HCEC 1CT (cell line): Measurements from ENCODE around the gene HS3ST1.
A peak's percentile ranks its signal among the peaks of the same experiment; 100 is the strongest.

Experiments
- DNase-seq: peaks from one replicate; pipeline ENCODE4 v3.0.0-alpha.2; 2017

Gene HS3ST1

DNA sequence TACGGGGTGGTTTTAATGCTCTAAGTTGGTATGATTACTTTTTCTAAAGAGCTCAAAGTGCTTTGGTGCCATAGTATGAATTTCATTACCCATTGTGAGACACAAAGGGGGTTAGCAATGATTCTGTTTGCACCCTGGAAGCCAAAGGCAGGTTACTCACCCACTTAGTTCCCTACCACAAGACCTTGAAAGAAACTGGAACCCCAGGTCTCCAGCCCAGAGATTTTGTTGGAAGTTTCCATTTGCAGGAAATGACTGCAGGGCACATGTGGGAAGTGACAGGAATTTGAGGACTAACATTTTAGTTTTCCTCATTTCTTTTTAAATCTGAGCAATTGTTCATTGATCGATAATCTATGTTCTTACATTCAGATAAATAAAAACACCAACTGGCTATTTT is 1.8 kb upstream of the HS3ST1 start:
- DNase-seq: no peak

DNA sequence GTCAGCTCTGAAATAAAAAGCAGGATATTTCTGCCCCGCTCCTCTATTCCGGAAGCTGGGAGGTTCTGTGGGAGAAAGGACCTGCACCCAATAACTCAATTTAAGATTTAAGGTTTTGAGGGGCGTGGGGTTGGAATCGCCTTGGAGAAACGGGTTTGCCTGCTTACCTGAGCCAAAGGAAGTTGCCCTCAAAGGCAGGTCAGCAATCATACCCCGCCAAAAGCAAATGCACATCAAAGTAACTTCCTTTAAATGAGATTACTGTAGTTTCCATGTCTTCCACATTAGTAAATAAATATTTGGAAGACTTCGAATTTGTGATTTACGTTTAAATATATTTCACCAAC is 978 bp upstream of the HS3ST1 start:
- DNase-seq: no peak

DNA sequence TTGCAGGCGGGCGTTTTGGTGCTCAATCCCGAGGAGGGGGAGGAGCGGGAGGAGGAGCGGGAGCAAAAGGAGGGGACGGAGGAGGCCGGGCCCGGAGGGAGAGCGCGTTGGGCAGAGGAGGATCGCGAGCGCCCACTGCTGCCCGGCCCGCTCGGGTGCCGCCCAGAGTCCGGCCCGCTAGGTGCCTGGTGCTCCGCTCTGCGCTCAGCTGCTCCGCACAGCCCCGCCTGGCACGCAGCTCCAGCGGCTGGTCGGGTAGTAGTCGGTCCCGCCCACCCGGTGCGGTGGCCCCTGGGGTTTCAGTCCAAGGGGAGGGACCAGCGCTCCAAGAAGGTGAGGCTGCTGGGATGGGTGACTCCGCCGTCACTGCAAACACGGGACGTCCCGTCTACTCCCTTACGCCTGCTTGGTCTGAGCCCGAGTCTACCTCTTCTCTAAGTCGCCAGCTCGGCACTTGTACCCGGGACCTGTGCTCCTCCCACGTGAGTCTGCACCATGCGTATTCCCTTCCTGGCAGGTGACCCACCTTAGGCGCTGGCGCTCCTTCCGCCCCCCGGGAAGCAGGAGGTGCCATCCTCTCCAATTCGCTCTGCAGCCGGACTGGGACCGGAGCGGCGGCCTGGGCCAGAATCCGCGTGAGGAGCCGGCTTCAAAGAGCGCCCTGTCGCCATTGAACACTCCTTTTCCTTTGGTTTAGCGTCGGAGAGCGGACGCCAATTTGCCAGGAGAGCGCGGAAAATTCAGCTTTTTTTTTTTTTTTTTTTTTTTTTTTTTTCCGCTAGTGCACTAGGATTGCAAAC is 405 bp upstream of the HS3ST1 start:
- DNase-seq: peak; percentile 29

DNA sequence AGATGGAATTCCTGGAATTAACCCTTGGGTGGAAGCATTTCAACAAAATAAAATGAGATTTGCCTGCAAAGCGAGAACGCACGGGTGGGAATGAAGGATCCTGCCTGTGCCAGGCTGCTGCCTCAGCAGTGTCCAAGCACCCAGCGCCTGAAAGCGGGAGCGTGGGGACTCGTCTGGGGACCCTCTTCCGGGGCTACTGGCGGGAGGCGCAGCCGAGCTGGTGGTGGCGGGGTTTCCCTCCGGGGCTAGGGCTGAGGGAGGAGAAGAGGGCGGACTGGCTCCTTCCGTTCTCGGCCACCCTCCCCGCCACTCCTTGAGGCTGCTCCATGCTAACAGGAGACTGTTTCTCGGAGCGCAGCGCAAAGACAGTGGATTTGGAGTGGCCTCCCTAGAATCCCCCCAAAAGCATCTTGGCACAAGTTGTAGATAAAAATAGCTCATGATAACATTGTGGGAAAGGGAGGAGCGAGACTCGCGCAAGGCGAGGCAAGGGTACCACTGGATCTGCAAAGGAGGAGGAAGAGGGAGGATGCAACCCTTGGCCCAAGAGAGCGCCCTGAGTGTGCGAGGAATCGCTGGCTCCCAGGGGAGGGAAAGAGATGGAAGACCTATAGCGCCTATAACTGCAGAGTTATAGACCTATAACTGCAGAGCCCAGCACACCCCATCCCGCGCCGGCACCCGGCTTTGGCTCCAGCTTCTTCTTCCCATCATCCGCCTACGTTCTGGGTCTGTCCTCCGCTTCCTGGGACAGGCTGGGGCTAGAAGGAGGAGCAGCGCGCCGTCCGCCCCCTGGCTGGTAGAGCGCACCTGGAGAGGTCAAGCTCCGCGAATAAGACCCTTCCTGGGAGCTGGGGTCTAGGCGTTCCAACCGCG is 1.3 kb downstream of the HS3ST1 start:
- DNase-seq: no peak

DNA sequence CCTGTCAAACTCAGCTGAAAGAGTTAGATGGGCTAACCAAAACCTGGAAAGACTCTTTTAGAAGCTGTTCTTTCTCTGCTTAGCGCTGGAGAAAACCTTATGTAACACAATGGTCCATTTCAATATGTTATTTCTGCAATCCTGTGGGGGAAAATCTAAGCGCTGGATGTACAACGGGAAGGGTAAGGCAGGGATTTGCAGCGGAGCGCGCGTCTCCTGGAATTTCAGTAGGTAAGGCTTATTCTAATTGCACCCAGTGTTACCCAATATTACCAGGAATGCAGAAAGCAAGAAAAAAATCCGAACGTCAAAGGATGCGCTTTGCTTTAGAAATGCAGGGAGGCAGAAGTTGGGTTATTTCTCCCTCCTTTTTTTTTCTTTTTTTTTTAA is 2.0 kb downstream of the HS3ST1 start:
- no peak for DNase-seq

DNA sequence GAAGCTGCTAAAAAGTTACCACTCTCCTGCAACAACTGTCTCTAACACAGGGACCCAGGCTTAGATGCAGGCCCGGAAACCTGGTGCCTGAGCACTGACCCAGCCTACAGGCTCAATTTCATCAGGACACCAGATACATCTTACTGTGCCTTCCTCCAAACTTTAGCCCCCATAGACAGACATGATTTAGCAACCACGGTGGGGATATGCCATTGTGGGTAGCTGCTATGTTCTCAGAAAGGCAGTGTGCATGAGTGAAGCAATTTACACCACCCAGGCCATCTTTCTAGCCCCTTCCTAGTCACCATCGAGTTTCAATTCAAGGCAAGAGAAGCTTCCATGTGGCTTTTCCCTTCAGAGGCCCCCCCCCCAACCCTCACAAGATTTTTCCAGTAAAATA is 2.7 kb downstream of the HS3ST1 start:
- DNase-seq: no peak

DNA sequence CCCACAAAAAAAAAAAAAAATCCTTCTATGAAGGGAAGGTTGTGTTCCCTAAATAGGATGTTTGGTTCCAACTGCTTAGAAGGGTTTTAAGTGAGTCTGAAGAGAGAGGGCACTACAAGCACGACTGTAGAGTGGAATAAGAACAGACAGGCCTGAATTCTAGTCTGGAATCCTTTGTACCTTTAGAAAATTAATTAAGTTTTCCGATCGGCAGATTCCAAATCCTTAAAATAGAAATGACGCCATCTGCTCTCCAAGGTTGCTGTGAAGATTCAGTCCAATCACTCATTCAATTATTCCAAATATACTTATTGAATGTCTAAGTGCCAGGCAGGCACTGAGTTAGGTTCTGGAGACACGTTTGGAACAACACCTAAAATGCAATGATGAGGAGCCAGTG is 3.8 kb downstream of the HS3ST1 start:
- DNase-seq: no peak

DNA sequence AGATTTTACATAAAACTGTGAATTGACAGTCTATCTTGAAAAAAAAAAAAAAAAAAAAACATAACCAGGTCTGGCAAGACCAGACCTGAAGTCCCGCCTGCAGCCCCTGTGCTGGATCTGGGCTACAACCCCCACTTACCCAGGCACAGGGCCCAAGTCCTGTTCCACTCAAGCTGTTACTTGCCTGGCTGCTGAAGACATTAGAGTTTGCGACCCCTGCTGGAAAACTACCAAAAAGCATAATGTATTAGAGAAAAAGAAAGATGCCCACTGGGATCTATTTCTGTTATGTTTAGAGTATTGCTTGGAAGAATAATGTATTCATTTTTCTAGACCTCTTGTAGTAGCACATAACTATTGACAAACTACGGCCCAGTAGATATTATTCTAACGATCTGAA is 4.7 kb downstream of the HS3ST1 start:
- DNase-seq: no peak

DNA sequence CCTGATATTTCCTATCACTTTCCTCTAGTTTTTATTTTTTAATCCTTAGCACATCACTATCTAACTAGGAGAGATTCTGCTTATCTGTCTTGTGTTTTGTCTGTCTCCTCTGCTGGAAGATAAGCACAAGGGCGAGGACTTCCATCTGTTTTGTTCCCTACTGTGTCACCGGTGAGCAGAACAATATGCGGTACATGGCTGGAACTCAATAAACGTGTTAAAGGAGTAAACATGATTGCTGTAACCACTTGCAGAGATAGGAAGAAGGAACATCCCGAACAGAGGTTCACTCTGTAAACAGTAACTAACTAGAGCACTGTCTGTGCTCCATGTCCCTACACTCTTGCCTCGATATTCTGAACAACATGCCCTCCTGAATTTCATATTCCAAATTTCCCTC is 5.2 kb downstream of the HS3ST1 start:
- no peak for DNase-seq

DNA sequence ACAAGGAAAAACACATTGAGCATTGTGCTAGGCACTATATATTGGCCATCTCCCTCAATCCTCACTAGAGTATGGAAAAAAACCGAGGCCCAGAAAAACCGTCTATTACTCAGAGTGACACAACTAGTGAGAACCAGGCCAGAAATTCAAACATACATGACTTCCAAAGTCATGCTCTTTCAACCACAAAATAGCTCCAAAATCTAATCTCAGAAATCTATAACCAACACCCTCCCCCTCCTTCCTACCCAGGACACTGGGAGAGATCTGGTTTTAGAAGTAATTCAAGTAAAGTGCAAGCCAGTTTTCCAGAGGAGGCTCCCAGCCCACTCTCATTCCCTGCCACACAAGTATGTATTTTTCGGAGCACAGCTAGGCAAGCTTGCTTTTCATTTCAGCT is 7.6 kb downstream of the HS3ST1 start:
- DNase-seq: no peak

DNA sequence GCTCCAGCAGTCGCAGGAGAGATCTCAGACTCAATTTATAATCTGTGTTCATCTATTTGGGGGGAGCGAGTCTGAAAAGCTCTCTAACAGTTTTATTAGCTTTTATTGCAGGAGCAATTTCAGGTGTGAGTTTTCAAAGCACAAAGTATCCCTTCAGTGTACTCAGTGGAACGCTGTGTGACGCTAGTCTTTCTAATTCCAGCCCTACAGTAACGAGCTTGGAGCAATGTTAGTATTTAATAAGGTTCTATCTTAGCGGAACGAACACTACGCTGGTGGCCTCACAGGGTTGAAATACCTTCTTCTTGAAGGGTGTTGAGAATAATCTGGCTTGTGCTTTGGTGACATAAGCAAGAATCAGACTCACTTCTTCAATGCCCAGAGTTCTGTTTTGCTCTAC is 8.4 kb downstream of the HS3ST1 start:
- DNase-seq: no peak

DNA sequence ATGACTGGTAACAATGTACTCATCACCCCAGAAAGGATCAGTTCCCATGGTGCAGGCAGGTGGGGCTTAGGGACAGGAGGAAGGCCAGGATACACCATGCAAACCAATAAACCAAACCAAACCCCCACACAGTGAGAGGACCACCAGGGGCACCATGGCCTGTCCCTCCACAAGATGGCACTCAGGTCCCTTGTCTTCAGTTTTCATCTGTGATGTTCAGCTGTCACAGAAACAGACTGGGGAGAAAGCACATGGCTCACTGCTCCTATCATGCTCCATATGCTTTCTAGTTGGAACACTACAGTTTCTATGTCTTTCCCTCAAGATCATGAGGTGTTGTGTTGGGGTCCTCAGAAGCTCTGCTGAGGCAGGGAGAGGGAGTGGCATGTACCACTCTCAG is 10.1 kb downstream of the HS3ST1 start:
- no peak for DNase-seq

DNA sequence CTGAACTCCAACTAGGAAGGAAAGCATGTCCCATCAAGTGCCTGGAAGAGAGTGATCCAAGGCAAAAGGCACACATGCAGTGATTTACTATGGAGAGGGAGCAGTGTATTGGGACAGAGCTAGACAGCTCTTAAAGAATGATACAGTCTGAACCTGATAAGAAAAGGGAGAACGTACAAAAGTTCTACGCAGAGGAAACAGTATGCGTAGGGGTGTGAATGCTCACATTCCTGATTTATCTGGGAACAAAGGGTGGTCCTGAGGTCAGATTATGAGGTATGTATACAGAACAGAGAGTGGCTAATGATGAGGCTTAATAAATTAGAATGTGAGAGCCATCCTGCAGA is 12.0 kb downstream of the HS3ST1 start:
- no peak for DNase-seq

DNA sequence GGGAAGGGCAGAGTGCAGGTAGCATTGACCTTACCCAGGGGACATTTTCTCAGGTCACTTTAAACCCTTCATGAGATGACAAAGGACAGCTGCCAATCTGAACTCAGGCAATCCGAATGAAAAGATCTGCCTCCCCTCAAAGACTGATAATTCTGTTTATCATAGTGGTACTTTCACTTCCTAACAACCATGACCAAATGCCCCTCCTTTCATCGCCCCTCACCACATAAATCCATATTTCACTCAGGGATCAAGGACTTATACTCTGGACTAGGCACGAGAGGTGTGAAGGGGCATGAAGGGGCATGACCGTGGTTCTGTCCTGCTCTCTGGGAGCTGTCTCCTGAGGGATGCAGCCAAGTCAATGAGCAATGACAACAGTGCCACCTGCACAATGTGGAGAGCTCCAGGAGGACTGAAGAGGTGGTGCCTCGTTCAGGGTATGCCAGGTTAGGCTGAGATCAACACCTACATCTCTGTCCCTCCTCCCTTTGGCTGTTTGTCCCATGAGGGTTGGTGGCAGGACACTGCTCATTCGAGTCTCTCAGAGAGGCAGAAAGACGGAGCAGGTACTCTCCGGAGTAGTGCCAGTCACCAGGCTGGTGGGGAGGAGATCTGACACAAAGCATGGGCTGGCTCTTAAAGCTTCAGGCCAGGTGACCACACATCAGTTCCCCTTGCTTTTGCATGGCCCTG is 12.5 kb downstream of the HS3ST1 start:
- DNase-seq: no peak

DNA sequence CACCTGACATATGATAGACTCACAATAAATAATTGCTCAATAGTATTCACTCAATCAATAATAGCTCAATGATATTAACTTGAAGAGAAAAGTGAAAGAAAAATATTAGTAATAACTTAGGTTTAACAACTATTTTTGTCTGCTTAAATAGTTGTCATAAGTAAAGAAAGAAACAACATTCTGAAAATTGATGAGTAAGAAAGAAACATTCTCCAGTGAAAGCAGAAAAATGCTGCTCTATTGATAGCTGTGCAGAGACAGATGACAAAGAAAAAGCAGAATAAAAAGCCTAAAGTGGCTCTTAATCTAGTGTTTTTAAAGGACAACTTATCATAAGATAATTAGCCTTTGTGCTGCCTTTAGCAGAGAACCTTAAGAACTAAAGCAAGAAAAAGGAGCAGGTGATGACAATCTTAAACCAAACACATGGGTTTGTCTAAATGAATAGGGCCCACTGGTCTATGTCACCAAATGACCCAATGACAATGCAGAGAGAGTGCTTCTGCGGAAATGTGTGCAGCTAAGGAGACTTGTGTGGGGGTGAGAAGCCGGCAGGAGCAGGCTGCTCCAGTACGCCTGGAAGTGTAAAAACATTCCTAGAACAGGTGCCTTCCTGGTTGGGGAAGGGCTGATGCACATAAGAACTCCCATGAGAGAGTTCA is 13.2 kb downstream of the HS3ST1 start:
- DNase-seq: no peak

DNA sequence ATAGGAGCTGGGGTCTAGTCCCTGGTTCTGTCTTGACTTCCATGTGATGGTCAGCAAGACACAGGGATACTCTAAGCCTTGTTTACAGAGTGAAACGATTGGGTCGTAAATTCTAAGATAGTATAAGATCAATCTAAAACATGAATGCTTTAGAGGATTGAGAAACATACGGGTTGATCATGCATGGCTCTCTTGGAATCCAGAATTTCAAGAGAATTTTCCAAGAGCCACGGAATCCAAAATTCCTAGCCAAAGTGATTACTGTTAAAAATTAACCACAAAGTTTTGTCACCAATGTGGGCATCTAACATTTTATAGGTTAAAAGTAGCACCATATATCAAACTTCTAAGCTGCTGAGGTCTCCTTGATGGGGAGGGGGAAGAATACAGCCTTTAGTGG is 16.5 kb downstream of the HS3ST1 start:
- DNase-seq: no peak

DNA sequence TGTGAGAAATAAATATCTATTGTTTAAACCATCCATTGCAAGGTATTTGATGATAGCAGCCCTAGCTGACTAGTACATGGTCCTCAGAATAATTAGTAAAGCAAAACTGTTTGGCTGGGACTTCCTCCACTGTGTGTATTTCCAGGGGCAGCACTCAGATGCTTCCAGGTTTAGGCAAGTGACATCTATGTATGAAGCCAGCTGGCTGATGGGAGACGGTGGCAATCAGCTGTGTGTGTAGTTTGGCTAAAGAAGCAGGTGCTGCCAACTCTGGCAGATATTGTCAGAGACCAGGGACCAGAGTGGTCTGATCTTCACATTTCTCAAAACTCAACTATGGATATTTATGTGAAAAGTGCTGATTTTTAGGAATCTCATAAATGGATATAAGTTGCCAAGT is 19.1 kb downstream of the HS3ST1 start:
- no peak for DNase-seq

DNA sequence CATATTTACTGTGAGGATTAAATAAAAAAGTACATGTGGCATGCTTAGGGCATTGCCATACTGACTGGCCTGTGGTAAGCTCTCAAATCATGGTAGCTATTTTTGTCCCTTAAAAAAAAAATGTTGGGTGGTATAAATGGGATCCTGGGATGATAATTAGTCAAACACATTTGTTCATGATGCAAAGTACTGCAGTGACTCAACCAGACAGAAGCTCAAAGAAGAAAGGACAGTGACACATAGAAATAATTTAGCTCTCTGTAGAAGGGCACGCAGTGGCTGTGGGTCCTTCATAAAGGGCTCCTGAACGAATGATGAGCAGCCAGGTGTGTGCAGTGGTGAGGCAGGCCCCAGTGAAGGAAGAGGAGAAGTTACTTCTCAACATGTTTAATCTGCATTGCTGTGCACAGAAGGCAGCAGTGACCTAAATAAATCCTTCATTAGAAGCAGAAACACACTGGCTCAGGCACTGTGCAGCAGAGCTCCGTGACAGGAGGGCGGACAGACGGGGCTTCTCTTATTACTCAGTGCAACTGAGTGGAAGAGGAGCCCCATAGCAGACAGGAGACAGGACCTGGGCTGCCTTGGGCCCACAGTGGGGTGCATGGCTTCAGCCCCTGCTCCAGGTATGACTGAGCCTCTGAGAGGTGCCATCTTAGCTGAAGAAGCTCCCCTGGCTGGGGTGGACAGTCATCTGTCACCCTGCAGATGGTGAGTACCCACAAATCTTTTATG is 20.3 kb downstream of the HS3ST1 start:
- no peak for DNase-seq

DNA sequence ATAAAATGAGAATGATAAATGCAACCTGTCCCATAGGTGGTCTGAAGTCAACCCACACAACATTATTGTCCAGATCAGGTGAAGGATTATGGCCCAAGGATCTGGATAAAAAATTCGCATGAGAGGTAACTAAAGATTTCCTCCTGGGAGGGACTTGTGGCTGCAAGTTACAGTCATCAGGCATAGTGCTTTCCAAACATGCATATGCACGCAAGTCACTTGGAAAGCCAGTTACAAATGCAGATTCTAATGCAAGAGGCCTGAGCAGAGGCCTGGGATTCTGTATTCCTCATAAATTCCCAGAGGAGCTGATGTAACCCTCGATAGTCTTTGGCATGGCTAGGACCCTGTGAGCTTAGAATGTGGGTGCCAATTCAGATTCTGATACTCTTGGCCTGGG is 21.1 kb downstream of the HS3ST1 start:
- no peak for DNase-seq

DNA sequence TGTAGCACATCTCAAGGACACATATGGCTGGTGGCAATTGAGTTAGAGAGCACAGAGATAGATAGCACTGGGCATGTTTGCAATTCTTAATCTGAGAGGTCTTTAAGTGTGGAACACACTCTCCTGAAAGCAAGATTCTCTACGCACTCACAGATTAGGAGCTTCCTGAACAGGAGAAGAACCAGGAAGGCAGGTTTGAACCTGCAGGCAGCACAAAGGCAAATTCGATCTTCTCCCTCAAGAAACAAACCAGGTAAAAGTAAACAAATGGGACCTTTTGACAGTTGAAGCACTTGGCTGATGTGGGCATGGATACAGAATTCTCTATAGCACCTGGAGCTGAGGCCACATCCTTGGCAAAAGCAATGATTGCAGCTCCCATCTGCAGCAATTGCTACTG is 24.3 kb downstream of the HS3ST1 start:
- DNase-seq: no peak

DNA sequence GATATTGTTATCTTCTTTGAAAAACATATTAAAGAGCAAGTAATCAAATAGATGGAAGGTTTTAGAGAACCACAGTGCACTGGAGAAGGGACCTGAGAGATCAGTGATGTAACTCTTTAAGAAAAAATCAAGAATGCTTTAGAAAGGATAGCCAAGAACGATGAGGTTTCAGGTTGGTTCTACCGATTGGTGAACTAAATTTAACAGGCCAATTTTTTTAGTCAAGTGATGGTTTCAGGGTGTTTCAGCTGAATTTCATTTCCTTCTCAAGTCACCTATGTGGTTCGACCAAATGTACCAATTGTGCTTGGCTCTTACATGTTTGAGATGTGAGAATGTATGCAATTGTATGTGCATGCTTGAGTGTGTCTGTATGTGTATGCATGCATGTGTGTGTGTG is 26.5 kb downstream of the HS3ST1 start:
- no peak for DNase-seq

DNA sequence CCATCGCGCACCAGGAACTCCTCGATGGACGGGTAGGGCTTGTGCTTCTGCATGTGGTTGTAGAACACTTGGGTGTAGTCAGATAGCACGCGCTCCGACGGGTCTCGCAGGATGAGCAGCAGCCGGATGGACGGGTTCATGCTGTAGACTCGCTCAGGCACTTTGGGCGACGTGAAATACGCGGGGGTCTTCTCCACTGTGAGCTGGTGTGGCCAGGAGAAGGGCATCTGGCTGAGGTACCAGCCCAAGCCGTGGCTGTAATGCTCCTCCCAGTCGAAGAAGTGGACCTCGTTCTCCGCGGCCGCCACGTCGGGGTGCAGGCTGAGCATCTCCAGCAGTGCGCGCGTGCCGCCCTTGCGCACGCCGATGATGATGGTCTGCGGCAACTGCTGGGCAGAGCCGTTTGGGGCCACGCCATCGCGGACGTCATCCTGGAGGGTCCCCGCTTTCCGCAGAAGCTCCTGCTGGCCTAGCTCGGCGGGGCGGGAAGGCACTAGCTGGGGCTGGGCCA is 29.2 kb downstream of the HS3ST1 start:
- DNase-seq: no peak
